Neural crest cell (in vitro differentiated cells): Measurements from ENCODE around the gene SLC4A9. TPM values are rescaled to one million over a fixed set of nuclear protein-coding genes. Genes with fewer than 3 reads are reported as not detected.

Experiments used
- DNase-seq: peaks from one replicate; pipeline ENCODE4 v3.0.0; 2021; ENCODE audit warnings: low read depth, mixed read lengths, low spot score
- H3K27ac Mint-ChIP-seq: one replicate; pipeline ENCODE4 v1.8.0; 2021; ENCODE audit warnings: mild to moderate bottlenecking, mixed read lengths; ENCODE audit not compliant: unreplicated experiment
- H3K27me3 Mint-ChIP-seq: 2 replicates; pipeline ENCODE4 v1.8.0; 2021; ENCODE audit warnings: low read depth, mild to moderate bottlenecking, mixed read lengths
- H3K36me3 Mint-ChIP-seq: 2 replicates; pipeline ENCODE4 v1.8.0; 2021; ENCODE audit warnings: low read depth, mild to moderate bottlenecking, mixed read lengths
- H3K4me1 Mint-ChIP-seq: 2 replicates; pipeline ENCODE4 v1.8.0; 2021; ENCODE audit warnings: mixed read lengths
- H3K4me3 Mint-ChIP-seq: one replicate; pipeline ENCODE4 v1.8.0; 2021; ENCODE audit warnings: mild to moderate bottlenecking, mixed read lengths
- H3K9me3 Mint-ChIP-seq: 2 replicates; pipeline ENCODE4 v1.8.0; 2021; ENCODE audit warnings: mixed read lengths
- total RNA-seq: library from RNA; stranded (reverse); gene quantifications from 2 replicates; pipeline ENCODE4 v1.2.1, GENCODE V29; 2021
- TF ChIP-seq, protein P1 (sequence below): fragments of 200-600 bp; sonication (generic); conservative IDR thresholded peaks from 2 replicates; pipeline ENCODE4 v1.5.0; 2021; ENCODE audit warnings: antibody characterized with exemption, mild to moderate bottlenecking

SLC4A9 gene
- total RNA-seq, 1 donor from 2014 or later, result not detected

DNA sequence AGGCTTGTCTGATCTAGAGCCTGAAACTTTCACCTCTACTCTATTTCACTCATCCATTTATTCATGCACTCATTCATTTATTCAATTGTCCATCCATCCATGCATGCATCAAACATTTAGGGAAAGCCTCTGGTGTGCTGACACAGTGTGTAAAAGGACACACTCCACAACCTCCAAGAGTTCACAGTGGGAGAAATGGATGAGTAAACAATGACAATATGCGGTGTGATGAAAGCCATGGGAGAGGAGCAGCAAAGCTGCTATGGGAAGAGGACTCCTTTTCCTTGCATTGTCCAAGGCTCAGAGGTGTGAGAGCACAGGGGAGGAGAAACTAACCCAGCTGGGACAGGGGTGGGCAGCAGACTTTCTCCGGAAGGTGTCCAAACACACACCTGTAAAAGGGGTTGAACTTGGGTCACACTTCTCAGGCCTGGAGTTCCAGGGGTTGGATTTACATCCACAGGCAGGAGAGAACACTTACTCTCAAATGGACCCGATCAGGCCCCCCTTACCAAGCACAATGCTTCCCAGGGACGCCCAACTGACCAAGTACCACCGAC lies 35.9 kb upstream of the SLC4A9 start:
- Mint-ChIP-seq H3K9me3 (peaks cover 3% of the 10 kb centered on the region), H3K4me1 (peaks cover 25% of the 10 kb centered on the region), H3K27me3 (no peaks in the 10 kb centered on the region), H3K27ac (peak overlapping the region; percentile 48), H3K36me3 (no peaks in the 10 kb centered on the region), H3K4me3 (no peak overlapping the region)
- DNase-seq, result no peak
- TF ChIP-seq, protein P1, sequence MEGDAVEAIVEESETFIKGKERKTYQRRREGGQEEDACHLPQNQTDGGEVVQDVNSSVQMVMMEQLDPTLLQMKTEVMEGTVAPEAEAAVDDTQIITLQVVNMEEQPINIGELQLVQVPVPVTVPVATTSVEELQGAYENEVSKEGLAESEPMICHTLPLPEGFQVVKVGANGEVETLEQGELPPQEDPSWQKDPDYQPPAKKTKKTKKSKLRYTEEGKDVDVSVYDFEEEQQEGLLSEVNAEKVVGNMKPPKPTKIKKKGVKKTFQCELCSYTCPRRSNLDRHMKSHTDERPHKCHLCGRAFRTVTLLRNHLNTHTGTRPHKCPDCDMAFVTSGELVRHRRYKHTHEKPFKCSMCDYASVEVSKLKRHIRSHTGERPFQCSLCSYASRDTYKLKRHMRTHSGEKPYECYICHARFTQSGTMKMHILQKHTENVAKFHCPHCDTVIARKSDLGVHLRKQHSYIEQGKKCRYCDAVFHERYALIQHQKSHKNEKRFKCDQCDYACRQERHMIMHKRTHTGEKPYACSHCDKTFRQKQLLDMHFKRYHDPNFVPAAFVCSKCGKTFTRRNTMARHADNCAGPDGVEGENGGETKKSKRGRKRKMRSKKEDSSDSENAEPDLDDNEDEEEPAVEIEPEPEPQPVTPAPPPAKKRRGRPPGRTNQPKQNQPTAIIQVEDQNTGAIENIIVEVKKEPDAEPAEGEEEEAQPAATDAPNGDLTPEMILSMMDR, result no peak

DNA sequence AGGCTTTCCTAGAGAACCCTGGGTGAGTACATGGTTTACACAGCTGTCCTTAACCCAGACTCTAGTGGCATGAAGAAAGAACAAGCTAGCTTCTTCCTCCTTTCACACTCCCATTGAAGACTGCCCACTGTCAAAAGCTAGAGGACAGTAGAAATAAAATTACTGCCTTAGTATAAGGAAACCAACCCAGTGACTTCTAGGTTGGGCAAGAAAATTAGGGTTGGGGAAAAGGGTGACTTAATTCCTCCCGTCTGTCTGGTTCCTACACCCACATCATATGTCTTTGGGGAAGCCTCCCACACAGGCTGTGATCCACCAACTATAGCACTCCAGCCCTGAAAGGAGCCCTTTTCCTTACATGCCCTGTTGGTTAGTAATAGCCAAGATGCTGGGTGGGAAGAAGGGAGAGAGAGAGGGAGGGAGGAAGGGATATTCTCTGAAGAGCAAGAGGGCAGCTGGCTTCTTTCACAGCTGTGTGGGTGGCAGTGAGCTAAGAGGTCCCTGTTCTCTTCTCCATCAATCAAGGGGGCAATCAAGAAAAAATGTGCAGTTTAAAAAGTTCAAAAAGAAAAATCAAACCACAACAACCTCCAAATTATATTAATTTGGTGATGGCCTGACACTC lies 35.3 kb upstream of the SLC4A9 start:
- Mint-ChIP-seq H3K4me3 (no peak overlapping the region), H3K9me3 (peaks cover 3% of the 10 kb centered on the region), H3K4me1 (peaks cover 30% of the 10 kb centered on the region), H3K27me3 (no peaks in the 10 kb centered on the region), H3K36me3 (no peaks in the 10 kb centered on the region), H3K27ac (no peak overlapping the region)
- TF ChIP-seq, protein P1, result no peak
- DNase-seq, result no peak

DNA sequence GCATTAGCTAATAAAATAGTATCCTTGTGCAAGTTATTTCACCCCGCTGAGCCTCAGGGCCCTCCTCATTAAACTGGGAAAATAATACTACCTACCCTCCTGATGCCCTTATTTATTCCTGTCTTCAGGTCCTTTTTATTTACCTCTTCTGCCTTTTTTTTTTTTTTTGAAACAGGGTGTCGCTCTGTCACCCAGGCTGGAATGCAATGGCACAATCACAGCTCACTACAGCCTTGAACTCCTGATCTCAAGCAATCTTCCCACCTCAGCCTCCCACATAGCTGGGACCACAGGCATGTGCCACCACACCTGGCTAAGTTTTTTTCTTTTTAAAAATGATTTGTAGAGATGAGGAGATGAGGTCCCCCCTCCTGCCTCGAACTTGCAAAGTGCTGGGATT lies 34.5 kb upstream of the SLC4A9 start:
- Mint-ChIP-seq H3K27ac (peak overlapping the region; percentile 71), H3K27me3 (no peaks in the 10 kb centered on the region), H3K4me3 (no peak overlapping the region), H3K36me3 (no peaks in the 10 kb centered on the region), H3K9me3 (peaks cover 3% of the 10 kb centered on the region), H3K4me1 (peaks cover 31% of the 10 kb centered on the region)
- TF ChIP-seq, protein P1, result no peak
- no peak for DNase-seq

DNA sequence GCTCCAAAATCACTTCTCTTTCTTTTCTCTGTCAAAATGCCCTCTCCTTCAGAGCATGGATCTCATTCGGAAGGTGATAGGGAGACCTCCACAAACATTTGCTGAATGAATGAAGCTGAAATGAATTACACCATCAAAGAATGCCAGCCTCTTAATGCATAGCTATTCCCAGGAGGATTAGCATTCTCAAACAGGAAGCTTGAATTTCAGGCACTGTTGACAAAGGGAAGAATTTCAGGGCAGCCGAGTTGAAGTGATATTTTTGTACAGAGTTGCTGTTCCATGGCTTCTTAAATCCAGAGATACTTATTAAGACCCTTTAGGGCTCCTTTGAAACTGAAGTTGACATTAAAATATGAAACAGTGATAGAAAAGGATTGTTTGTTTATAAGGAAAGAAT lies 32.4 kb upstream of the SLC4A9 start:
- H3K9me3 Mint-ChIP-seq, result no peaks in the 10 kb centered on the region
- H3K4me1 Mint-ChIP-seq, result peaks cover 30% of the 10 kb centered on the region
- H3K4me3 Mint-ChIP-seq, result no peak overlapping the region
- DNase-seq, result no peak
- no peak overlapping the region for H3K27ac Mint-ChIP-seq
- no peaks in the 10 kb centered on the region for H3K36me3 Mint-ChIP-seq
- H3K27me3 Mint-ChIP-seq, result no peaks in the 10 kb centered on the region
- TF ChIP-seq, protein P1, result no peak

DNA sequence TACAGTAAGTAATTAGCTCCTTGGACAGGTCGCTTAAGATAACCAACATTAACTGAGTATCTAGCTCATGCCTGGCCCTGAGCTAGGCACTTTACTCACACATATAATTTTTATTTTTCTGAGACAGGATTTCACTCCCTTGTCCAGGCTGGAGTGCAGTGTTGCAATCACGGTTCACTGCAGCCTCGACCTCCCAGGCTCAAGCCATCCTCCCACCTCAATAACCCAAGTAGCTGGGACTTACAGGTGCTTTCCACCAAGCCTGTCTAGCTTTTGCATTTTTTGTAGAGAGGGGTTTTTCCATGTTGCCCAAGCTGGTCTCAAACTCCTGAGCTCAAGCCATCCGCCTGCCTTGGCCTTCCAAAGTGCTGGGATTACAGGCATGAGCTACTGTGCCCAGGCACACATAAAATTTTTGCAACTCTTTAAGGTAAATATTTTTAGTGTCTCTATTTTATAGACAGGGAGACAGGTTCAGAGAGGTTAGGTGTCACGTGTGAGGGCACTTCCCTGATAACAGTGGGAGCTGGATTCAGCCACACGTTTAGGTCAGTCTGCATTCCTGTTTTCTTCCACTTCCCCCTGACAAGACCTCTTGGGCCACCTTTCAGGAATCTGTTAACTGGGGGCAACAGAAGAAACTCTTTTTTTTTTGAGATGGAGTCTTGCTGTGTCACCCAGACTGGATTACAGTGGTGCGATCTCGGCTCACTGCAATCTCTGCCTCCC lies 31.8 kb upstream of the SLC4A9 start:
- H3K27me3 Mint-ChIP-seq, result no peaks in the 10 kb centered on the region
- no peak overlapping the region for H3K4me3 Mint-ChIP-seq
- DNase-seq, result no peak
- no peaks in the 10 kb centered on the region for H3K9me3 Mint-ChIP-seq
- TF ChIP-seq, protein P1, result no peak
- H3K4me1 Mint-ChIP-seq, result peaks cover 25% of the 10 kb centered on the region
- H3K27ac Mint-ChIP-seq, result no peak overlapping the region
- no peaks in the 10 kb centered on the region for H3K36me3 Mint-ChIP-seq
